ENCODE results near the gene DENND1A. TPM values are rescaled to one million over a fixed set of nuclear protein-coding genes. Genes with fewer than 3 reads are reported as not detected.

DENND1A gene
- total and polyA plus RNA-seq, 9 donors, result 9.3 to 16.0 (median 13.8) TPM

DNA sequence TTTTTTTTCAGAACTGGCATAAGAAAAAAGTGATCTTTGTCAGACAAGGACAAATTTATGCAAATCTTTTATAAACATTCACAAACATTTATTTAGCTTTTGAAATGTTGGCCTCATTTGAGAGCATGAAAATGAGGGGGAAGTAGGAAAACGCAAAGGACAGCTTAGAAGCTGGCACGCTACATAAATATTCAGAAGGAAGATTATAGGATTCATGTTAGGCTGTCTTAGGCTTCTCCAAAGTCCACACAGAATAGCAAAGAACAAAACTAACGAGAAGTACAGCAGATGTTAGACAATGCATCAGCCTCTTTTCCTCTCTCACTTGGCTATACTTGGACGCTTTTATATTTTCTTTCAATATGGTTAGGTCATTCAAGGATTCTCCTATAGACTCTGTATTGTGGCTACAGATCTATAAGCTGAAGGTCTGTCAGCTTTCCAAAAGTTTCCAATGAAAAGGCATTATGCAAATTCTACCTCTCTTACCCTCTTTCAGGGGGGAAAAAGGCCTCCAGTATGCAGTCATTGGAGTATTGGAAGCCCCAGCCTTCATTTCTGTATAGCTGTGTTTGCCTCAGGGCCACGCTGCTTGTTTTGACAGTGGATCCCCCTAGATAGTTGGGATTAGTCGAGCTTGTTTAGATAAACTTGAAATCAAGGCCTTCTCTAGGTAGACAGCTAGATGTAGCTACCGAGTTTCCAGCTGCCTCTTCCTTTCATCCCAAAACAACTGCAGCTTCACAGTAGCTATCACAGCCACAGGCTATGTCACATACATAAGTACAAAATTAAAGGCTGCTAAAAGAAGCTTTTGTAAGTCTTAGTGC, 153.0 kb downstream of the DENND1A start:
- no CpG with 5 or more reads among the region's 7 CpGs for WGBS (ENCODE audit: insufficient coverage)
- H3K27me3 ChIP-seq (ENCODE audit: control insufficient read depth, insufficient read depth, low read length), result no peaks in the 10 kb centered on the region
- no peaks in the 10 kb centered on the region for H3K9me3 ChIP-seq (replicated peaks; ENCODE audit: control insufficient read depth, low read depth, low read length)
- H3K4me3 ChIP-seq (ENCODE audit: low read length), result no peak overlapping the region
- H3K4me1 ChIP-seq (ENCODE audit: control insufficient read depth, insufficient read depth, low read length), result no peaks in the 10 kb centered on the region
- no peaks in the 10 kb centered on the region for H3K36me3 ChIP-seq (ENCODE audit: control insufficient read depth, insufficient read depth, low read length)
- no peak for DNase-seq
- H3K27ac ChIP-seq (ENCODE audit: low read length), result no peak overlapping the region

DNA sequence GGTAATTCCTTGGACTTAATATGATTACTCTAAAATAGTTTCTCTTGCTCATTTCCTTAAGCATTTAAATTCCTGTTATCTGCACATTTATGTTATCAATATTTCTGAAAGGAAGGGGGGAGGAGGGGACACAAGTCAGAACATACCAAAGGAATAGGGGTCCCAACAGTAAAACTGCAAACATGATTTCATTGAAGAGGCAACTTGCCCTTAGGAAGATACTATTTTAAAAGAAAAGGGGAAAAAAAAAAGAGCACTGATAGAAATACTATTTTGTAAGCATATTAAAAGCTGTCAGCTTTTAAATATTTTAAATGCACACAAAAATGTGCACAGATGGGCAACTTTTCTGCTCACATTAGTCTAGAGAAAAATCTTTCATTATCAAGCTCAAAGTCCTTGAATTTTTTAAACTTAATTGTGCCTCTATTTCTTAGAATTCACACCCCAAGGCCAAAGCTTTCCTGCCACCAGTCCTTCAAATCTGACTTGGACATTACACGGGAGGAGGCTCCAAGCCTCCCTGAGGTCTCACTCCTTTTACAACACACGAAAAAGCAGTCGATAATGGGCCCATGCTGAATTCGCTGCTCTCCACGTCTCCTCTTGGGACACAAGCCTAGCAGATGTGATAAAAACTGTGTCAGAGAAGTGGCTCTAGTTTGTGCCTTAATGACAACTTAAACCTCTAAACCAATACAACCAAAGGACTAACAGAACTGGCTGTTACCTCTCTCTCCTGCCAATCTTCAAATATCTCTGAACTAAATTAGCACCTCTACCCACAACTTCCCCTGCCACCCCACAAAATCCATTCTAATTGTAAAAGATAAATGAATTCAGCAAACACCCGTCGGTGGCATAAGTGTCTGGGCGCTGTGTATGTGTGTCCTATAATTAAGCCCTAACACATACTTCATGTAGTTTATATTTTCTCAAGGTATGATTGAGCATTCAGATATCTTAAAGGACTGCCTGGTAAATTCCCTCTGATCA, 154.3 kb downstream of the DENND1A start:
- Histone ChIP-seq H3K4me1 (ENCODE audit: control insufficient read depth, insufficient read depth, low read length) (no peaks in the 10 kb centered on the region), H3K27me3 (ENCODE audit: control insufficient read depth, insufficient read depth, low read length) (no peaks in the 10 kb centered on the region), H3K27ac (ENCODE audit: low read length) (no peak overlapping the region), H3K9me3 (replicated peaks; ENCODE audit: control insufficient read depth, low read depth, low read length) (no peaks in the 10 kb centered on the region), H3K36me3 (ENCODE audit: control insufficient read depth, insufficient read depth, low read length) (no peaks in the 10 kb centered on the region), H3K4me3 (ENCODE audit: low read length) (no peak overlapping the region)
- DNase-seq, result no peak
- 40% methylated on average over 1 of the region's 8 CpGs for WGBS (ENCODE audit: insufficient coverage)

DNA sequence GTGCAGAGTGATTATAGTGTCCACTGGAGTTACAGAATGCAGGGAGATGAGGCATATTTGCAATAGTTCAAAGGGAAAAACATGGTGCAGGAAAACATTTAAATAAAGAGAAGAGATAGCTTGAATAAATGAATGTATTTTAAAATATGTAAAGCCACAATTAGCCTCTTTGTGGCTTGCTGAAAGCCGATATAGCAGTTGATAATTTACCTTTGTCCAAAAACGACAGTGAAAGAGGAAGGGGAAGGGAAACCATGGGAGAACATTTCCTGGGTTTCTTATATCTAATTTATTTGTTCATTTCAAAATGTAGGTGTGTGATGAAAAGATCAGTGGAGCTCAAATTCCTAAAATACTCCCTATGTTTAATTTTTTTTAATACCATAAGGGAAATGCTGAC, 156.1 kb downstream of the DENND1A start:
- WGBS (ENCODE audit: insufficient coverage), result no CpG with 5 or more reads among the region's 2 CpGs
- H3K4me3 ChIP-seq (ENCODE audit: low read length), result no peak overlapping the region
- no peak for DNase-seq
- H3K36me3 ChIP-seq (ENCODE audit: control insufficient read depth, insufficient read depth, low read length), result no peaks in the 10 kb centered on the region
- H3K27ac ChIP-seq (ENCODE audit: low read length), result no peak overlapping the region
- H3K9me3 ChIP-seq (replicated peaks; ENCODE audit: control insufficient read depth, low read depth, low read length), result no peaks in the 10 kb centered on the region
- H3K4me1 ChIP-seq (ENCODE audit: control insufficient read depth, insufficient read depth, low read length), result peaks cover 3% of the 10 kb centered on the region
- no peaks in the 10 kb centered on the region for H3K27me3 ChIP-seq (ENCODE audit: control insufficient read depth, insufficient read depth, low read length)

DNA sequence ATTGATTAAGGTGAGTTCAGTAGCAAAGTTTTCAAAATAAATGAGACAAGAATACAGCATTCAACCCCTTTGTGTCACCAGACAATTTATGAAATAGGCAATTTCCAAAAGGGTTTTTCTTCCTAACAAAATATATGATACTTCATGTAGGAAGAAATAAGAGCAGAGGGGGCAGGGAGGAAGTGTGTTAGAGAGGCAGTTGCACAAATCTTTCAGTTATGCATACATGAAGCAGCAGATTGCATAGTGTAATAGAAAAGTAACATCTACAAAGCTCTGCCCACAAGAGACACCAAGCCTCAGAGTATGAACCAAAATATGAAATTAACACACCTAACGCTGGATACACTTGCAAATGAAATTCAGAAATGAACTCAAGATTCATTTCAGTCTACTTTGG, 157.0 kb downstream of the DENND1A start:
- H3K36me3 ChIP-seq (ENCODE audit: control insufficient read depth, insufficient read depth, low read length), result no peaks in the 10 kb centered on the region
- no peak overlapping the region for H3K27ac ChIP-seq (ENCODE audit: low read length)
- H3K4me3 ChIP-seq (ENCODE audit: low read length), result no peak overlapping the region
- H3K9me3 ChIP-seq (replicated peaks; ENCODE audit: control insufficient read depth, low read depth, low read length), result no peaks in the 10 kb centered on the region
- H3K27me3 ChIP-seq (ENCODE audit: control insufficient read depth, insufficient read depth, low read length), result no peaks in the 10 kb centered on the region
- DNase-seq, result no peak
- WGBS (ENCODE audit: insufficient coverage), result no CpG with 5 or more reads among the region's 1 CpG
- H3K4me1 ChIP-seq (ENCODE audit: control insufficient read depth, insufficient read depth, low read length), result peaks cover 3% of the 10 kb centered on the region

DNA sequence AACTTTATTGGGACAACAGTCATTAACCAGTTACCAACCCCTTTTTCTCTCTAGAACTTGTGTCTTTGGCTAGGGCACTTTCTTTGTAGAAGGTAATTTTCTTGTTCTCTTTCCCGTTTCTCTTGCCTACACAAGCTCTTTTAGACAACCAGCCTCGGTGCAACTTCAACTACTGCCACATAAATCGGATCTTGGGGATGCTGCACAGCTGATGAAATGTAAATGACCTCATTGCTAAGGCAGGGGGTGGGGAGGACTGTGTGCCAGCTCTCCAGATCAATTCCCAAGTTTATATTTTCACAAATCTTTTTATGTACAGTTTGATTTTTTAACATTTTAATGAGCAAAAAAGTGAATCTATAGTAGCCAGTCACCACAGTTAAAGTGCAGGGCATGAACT, 157.6 kb downstream of the DENND1A start:
- Histone ChIP-seq H3K9me3 (replicated peaks; ENCODE audit: control insufficient read depth, low read depth, low read length) (no peaks in the 10 kb centered on the region), H3K36me3 (ENCODE audit: control insufficient read depth, insufficient read depth, low read length) (no peaks in the 10 kb centered on the region), H3K27ac (ENCODE audit: low read length) (no peak overlapping the region), H3K4me1 (ENCODE audit: control insufficient read depth, insufficient read depth, low read length) (peaks cover 3% of the 10 kb centered on the region), H3K4me3 (ENCODE audit: low read length) (no peak overlapping the region), H3K27me3 (ENCODE audit: control insufficient read depth, insufficient read depth, low read length) (no peaks in the 10 kb centered on the region)
- no peak for DNase-seq
- WGBS (ENCODE audit: insufficient coverage), result no CpG with 5 or more reads among the region's 3 CpGs

DNA sequence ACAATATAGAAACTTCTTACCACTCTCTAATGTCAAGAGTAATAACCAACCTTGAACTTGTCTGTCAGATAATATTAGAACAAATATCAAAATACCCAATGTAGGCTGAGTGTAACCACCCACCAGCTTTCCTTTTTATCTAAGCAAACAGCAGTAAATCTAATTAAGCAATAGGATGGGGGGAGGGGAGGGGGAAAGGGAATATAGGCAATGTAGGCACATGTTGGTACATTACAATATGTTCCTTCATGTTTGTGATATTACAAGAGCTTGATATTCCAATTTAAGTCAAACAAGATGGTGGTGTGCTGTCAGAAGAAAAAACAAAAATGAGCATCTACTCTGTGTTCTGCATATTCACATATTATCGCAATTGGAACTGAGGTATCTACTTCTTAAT, 158.2 kb downstream of the DENND1A start:
- Histone ChIP-seq H3K27me3 (ENCODE audit: control insufficient read depth, insufficient read depth, low read length) (no peaks in the 10 kb centered on the region), H3K4me3 (ENCODE audit: low read length) (no peak overlapping the region), H3K9me3 (replicated peaks; ENCODE audit: control insufficient read depth, low read depth, low read length) (no peaks in the 10 kb centered on the region), H3K36me3 (ENCODE audit: control insufficient read depth, insufficient read depth, low read length) (no peaks in the 10 kb centered on the region), H3K4me1 (ENCODE audit: control insufficient read depth, insufficient read depth, low read length) (peaks cover 3% of the 10 kb centered on the region), H3K27ac (ENCODE audit: low read length) (no peak overlapping the region)
- no CpG with 5 or more reads among the region's 1 CpG for WGBS (ENCODE audit: insufficient coverage)
- DNase-seq, result no peak

DNA sequence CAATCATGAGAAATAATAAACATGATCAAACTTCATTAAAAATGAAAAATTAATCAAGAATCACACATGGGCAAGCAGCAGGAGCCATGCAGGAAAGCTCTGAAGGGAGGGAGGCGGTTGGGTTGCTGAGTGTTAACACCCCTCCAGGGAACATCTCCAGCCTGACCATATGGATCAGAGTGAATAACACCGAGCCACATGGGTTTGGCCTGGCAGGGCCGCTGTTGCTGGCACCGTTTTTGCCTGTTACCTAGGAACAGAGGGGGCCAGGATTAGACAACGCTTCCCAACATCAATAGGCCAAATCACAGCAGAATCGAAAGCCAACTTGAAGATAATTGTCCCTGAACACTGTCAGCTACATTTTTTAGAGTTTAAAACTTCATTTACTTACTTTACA, 160.2 kb downstream of the DENND1A start:
- no peak overlapping the region for H3K27ac ChIP-seq (ENCODE audit: low read length)
- H3K4me1 ChIP-seq (ENCODE audit: control insufficient read depth, insufficient read depth, low read length), result peaks cover 3% of the 10 kb centered on the region
- H3K4me3 ChIP-seq (ENCODE audit: low read length), result no peak overlapping the region
- 27% methylated on average over 4 of the region's 6 CpGs for WGBS (ENCODE audit: insufficient coverage)
- H3K9me3 ChIP-seq (replicated peaks; ENCODE audit: control insufficient read depth, low read depth, low read length), result no peaks in the 10 kb centered on the region
- peak; percentile 25 for DNase-seq
- H3K27me3 ChIP-seq (ENCODE audit: control insufficient read depth, insufficient read depth, low read length), result no peaks in the 10 kb centered on the region
- H3K36me3 ChIP-seq (ENCODE audit: control insufficient read depth, insufficient read depth, low read length), result no peaks in the 10 kb centered on the region

DNA sequence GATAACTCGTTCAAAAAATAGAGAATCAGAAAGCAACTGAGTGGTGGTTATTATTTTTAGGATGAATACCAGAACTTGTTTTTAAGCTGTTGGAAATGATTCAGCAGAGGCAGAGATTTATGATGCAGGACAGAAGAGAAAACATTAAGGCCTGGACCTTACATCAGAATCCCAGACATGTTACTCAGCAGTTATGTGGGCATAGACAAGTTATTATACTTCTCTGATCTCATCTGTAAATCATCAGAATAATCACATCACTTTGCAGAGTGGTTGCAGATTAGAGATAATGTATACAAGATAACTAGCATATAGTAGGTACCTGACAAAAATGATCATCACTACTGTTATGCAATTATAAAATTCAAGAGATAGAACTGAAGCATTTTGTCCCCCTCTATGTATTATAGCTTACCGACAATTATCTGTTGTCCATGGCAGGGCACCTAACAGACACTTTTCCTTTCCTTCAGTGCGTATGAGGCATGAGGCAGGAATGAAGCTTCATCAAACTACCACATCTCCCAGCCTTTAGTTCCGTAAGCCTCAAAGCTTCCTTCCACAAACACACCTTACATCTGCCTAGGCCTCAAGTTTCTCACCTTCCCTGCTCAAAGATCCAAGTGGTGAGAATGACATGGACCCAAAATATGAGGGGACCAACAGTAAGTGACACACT, 165.9 kb downstream of the DENND1A start:
- no peak overlapping the region for H3K4me3 ChIP-seq (ENCODE audit: low read length)
- no peak overlapping the region for H3K27ac ChIP-seq (ENCODE audit: low read length)
- no peaks in the 10 kb centered on the region for H3K4me1 ChIP-seq (ENCODE audit: control insufficient read depth, insufficient read depth, low read length)
- no peaks in the 10 kb centered on the region for H3K9me3 ChIP-seq (replicated peaks; ENCODE audit: control insufficient read depth, low read depth, low read length)
- WGBS (ENCODE audit: insufficient coverage), result 96% methylated on average over 4 of the region's 4 CpGs
- no peaks in the 10 kb centered on the region for H3K27me3 ChIP-seq (ENCODE audit: control insufficient read depth, insufficient read depth, low read length)
- H3K36me3 ChIP-seq (ENCODE audit: control insufficient read depth, insufficient read depth, low read length), result no peaks in the 10 kb centered on the region
- no peak for DNase-seq

DNA sequence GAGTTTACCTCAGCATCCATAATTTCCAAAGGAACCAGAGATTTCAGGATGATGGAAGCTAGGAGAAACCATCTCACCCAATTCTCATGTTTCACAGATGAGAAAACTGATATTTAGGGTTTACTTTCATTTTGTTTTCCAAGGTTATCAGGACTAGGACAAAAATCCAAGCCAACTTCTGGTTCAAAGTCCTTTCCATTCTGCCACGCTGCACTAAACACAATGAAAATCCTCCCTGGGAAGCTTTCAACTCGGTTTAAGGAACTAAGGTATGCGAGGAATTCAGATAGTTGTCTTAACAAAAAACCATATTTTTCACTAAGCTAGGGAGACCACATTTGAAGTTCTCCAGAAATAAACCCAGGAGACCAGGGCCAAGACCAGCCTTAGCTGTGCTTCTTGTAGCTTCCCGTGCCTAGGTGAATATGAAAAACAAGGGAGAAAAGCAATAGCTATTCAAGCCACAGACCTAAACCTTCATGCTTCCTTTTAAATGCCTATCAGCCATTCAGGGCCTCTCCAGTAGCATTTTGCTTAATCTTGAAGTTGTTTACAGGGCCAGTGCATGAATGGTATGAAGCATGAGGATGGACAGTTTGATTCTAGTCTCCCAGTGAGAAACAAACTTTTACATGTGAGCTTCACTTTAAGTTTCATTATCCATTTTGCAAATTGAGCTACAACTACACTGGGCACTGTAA, 167.9 kb downstream of the DENND1A start:
- no CpG with 5 or more reads among the region's 4 CpGs for WGBS (ENCODE audit: insufficient coverage)
- H3K27me3 ChIP-seq (ENCODE audit: control insufficient read depth, insufficient read depth, low read length), result no peaks in the 10 kb centered on the region
- no peak overlapping the region for H3K27ac ChIP-seq (ENCODE audit: low read length)
- DNase-seq, result no peak
- no peak overlapping the region for H3K4me3 ChIP-seq (ENCODE audit: low read length)
- H3K4me1 ChIP-seq (ENCODE audit: control insufficient read depth, insufficient read depth, low read length), result no peaks in the 10 kb centered on the region
- no peaks in the 10 kb centered on the region for H3K9me3 ChIP-seq (replicated peaks; ENCODE audit: control insufficient read depth, low read depth, low read length)
- H3K36me3 ChIP-seq (ENCODE audit: control insufficient read depth, insufficient read depth, low read length), result peaks cover 6% of the 10 kb centered on the region

All from muscle of leg (tissue), 11 donors.